ENCODE measurements around the gene RBKS.

RBKS gene

GRCh38 chr2:27890146-27890923, at the start of gene RBKS, which contains the start of gene BABAM2:
Gene RBKS, minus strand, starts transcription at chr2:27890387. Its CDS starts 42 bp downstream, at chr2:27890345.
Gene BABAM2, plus strand, starts transcription at chr2:27890729. Its CDS starts 3,828 bp downstream, at chr2:27894557.
- H3K36me3 ChIP-seq (ENCODE audit: control insufficient read depth, insufficient read depth, low read length), result no peaks in the 10 kb centered on the region
- H3K27ac ChIP-seq (ENCODE audit: low read length), result no peak within 1 kb of the TSS
- no peaks in the 10 kb centered on the region for H3K27me3 ChIP-seq (ENCODE audit: control insufficient read depth, insufficient read depth, low read length)
- peak; percentile 57 for DNase-seq (ENCODE audit: low read depth, low spot score)
- no peaks in the 10 kb centered on the region for H3K4me1 ChIP-seq (ENCODE audit: control insufficient read depth, insufficient read depth, low read length)
- H3K9me3 ChIP-seq (ENCODE audit: control insufficient read depth, insufficient read depth, low read length), result no peaks in the 10 kb centered on the region
- WGBS (ENCODE audit: insufficient coverage, insufficient read length), result no CpG with 5 or more reads among the region's 79 CpGs
- H3K4me3 ChIP-seq (ENCODE audit: low read length), result peak within 1 kb of the TSS; percentile 66; the same call in 1 of the 2 replicates

- H3K9me3 ChIP-seq (ENCODE audit: control insufficient read depth, insufficient read depth, low read length), result no peaks in the 10 kb centered on the region
- H3K27ac ChIP-seq (ENCODE audit: low read length), result no peak overlapping the region
- H3K27me3 ChIP-seq (ENCODE audit: control insufficient read depth, insufficient read depth, low read length), result no peaks in the 10 kb centered on the region
- no peaks in the 10 kb centered on the region for H3K4me1 ChIP-seq (ENCODE audit: control insufficient read depth, insufficient read depth, low read length)
- no CpG with 5 or more reads among the region's 3 CpGs for WGBS (ENCODE audit: insufficient coverage, insufficient read length)
- no peak overlapping the region for H3K4me3 ChIP-seq (ENCODE audit: low read length)
- DNase-seq (ENCODE audit: low read depth, low spot score), result no peak
- no peaks in the 10 kb centered on the region for H3K36me3 ChIP-seq (ENCODE audit: control insufficient read depth, insufficient read depth, low read length)
Measured at GRCh38 chr2:27935026-27935425, 44.8 kb upstream of the RBKS start.

- no peaks in the 10 kb centered on the region for H3K9me3 ChIP-seq (ENCODE audit: control insufficient read depth, insufficient read depth, low read length)
- no peak overlapping the region for H3K4me3 ChIP-seq (ENCODE audit: low read length)
- no peak overlapping the region for H3K27ac ChIP-seq (ENCODE audit: low read length)
- WGBS (ENCODE audit: insufficient coverage, insufficient read length), result no CpG with 5 or more reads among the region's 2 CpGs
- no peaks in the 10 kb centered on the region for H3K36me3 ChIP-seq (ENCODE audit: control insufficient read depth, insufficient read depth, low read length)
- DNase-seq (ENCODE audit: low read depth, low spot score), result no peak
- no peaks in the 10 kb centered on the region for H3K4me1 ChIP-seq (ENCODE audit: control insufficient read depth, insufficient read depth, low read length)
- no peaks in the 10 kb centered on the region for H3K27me3 ChIP-seq (ENCODE audit: control insufficient read depth, insufficient read depth, low read length)
Measured at GRCh38 chr2:27932396-27932795, 42.2 kb upstream of the RBKS start.

- no peak for DNase-seq (ENCODE audit: low read depth, low spot score)
- H3K4me3 ChIP-seq (ENCODE audit: low read length), result no peak overlapping the region
- H3K36me3 ChIP-seq (ENCODE audit: control insufficient read depth, insufficient read depth, low read length), result no peaks in the 10 kb centered on the region
- H3K27ac ChIP-seq (ENCODE audit: low read length), result no peak overlapping the region
- no peaks in the 10 kb centered on the region for H3K9me3 ChIP-seq (ENCODE audit: control insufficient read depth, insufficient read depth, low read length)
- no peaks in the 10 kb centered on the region for H3K4me1 ChIP-seq (ENCODE audit: control insufficient read depth, insufficient read depth, low read length)
- no peaks in the 10 kb centered on the region for H3K27me3 ChIP-seq (ENCODE audit: control insufficient read depth, insufficient read depth, low read length)
- no CpG with 5 or more reads among the region's 4 CpGs for WGBS (ENCODE audit: insufficient coverage, insufficient read length)
Measured at GRCh38 chr2:27931361-27931950, 41.3 kb upstream of the RBKS start.

- H3K27me3 ChIP-seq (ENCODE audit: control insufficient read depth, insufficient read depth, low read length), result no peaks in the 10 kb centered on the region
- no CpG with 5 or more reads among the region's 11 CpGs for WGBS (ENCODE audit: insufficient coverage, insufficient read length)
- H3K36me3 ChIP-seq (ENCODE audit: control insufficient read depth, insufficient read depth, low read length), result no peaks in the 10 kb centered on the region
- no peak overlapping the region for H3K27ac ChIP-seq (ENCODE audit: low read length)
- H3K4me3 ChIP-seq (ENCODE audit: low read length), result no peak overlapping the region
- no peaks in the 10 kb centered on the region for H3K4me1 ChIP-seq (ENCODE audit: control insufficient read depth, insufficient read depth, low read length)
- no peaks in the 10 kb centered on the region for H3K9me3 ChIP-seq (ENCODE audit: control insufficient read depth, insufficient read depth, low read length)
- DNase-seq (ENCODE audit: low read depth, low spot score), result no peak
Measured at GRCh38 chr2:27929916-27930486, 39.8 kb upstream of the RBKS start.

GRCh38 chr2:27925766-27926472, 35.7 kb upstream of the RBKS start:
- Histone ChIP-seq H3K4me3 (ENCODE audit: low read length) (no peak overlapping the region), H3K36me3 (ENCODE audit: control insufficient read depth, insufficient read depth, low read length) (no peaks in the 10 kb centered on the region), H3K27me3 (ENCODE audit: control insufficient read depth, insufficient read depth, low read length) (no peaks in the 10 kb centered on the region), H3K4me1 (ENCODE audit: control insufficient read depth, insufficient read depth, low read length) (no peaks in the 10 kb centered on the region), H3K27ac (ENCODE audit: low read length) (no peak overlapping the region), H3K9me3 (ENCODE audit: control insufficient read depth, insufficient read depth, low read length) (no peaks in the 10 kb centered on the region)
- no peak for DNase-seq (ENCODE audit: low read depth, low spot score)
- no CpG with 5 or more reads among the region's 4 CpGs for WGBS (ENCODE audit: insufficient coverage, insufficient read length)

GRCh38 chr2:27922842-27923241, 32.7 kb upstream of the RBKS start:
- Histone ChIP-seq H3K9me3 (ENCODE audit: control insufficient read depth, insufficient read depth, low read length) (no peaks in the 10 kb centered on the region), H3K4me1 (ENCODE audit: control insufficient read depth, insufficient read depth, low read length) (no peaks in the 10 kb centered on the region), H3K27ac (ENCODE audit: low read length) (no peak overlapping the region), H3K36me3 (ENCODE audit: control insufficient read depth, insufficient read depth, low read length) (no peaks in the 10 kb centered on the region), H3K27me3 (ENCODE audit: control insufficient read depth, insufficient read depth, low read length) (no peaks in the 10 kb centered on the region), H3K4me3 (ENCODE audit: low read length) (no peak overlapping the region)
- no peak for DNase-seq (ENCODE audit: low read depth, low spot score)
- no CpG with 5 or more reads among the region's 1 CpG for WGBS (ENCODE audit: insufficient coverage, insufficient read length)

- no peaks in the 10 kb centered on the region for H3K36me3 ChIP-seq (ENCODE audit: control insufficient read depth, insufficient read depth, low read length)
- H3K9me3 ChIP-seq (ENCODE audit: control insufficient read depth, insufficient read depth, low read length), result no peaks in the 10 kb centered on the region
- no peak for DNase-seq (ENCODE audit: low read depth, low spot score)
- WGBS (ENCODE audit: insufficient coverage, insufficient read length), result no CpG with 5 or more reads among the region's 6 CpGs
- H3K4me3 ChIP-seq (ENCODE audit: low read length), result no peak overlapping the region
- no peaks in the 10 kb centered on the region for H3K27me3 ChIP-seq (ENCODE audit: control insufficient read depth, insufficient read depth, low read length)
- no peaks in the 10 kb centered on the region for H3K4me1 ChIP-seq (ENCODE audit: control insufficient read depth, insufficient read depth, low read length)
- H3K27ac ChIP-seq (ENCODE audit: low read length), result no peak overlapping the region
Measured at GRCh38 chr2:27921880-27922547, 31.8 kb upstream of the RBKS start.

GRCh38 chr2:27921424-27921823, 31.2 kb upstream of the RBKS start:
- Histone ChIP-seq H3K9me3 (ENCODE audit: control insufficient read depth, insufficient read depth, low read length) (no peaks in the 10 kb centered on the region), H3K36me3 (ENCODE audit: control insufficient read depth, insufficient read depth, low read length) (no peaks in the 10 kb centered on the region), H3K27me3 (ENCODE audit: control insufficient read depth, insufficient read depth, low read length) (no peaks in the 10 kb centered on the region), H3K4me1 (ENCODE audit: control insufficient read depth, insufficient read depth, low read length) (no peaks in the 10 kb centered on the region; the same call in 1 of the 2 replicates), H3K27ac (ENCODE audit: low read length) (no peak overlapping the region), H3K4me3 (ENCODE audit: low read length) (no peak overlapping the region)
- no peak for DNase-seq (ENCODE audit: low read depth, low spot score)
- WGBS (ENCODE audit: insufficient coverage, insufficient read length), result no CpG with 5 or more reads among the region's 2 CpGs

All from iPS DF 6.9 (cell line).